Stimulated activated CD8-positive, alpha-beta memory T cell treated with anti-CD3 and anti-CD28 coated beads, Interleukin-2, amount 100 ng/mL, for 48 hours (primary cell): Measurements from ENCODE around the gene CDV3.

Source experiments
- DNase-seq, 2 donors: peaks; one replicate each; pipeline ENCODE4 v3.0.0-alpha.2; 2020; ENCODE audit warnings: low read depth in 2 of 2

The CDV3 gene

DNA sequence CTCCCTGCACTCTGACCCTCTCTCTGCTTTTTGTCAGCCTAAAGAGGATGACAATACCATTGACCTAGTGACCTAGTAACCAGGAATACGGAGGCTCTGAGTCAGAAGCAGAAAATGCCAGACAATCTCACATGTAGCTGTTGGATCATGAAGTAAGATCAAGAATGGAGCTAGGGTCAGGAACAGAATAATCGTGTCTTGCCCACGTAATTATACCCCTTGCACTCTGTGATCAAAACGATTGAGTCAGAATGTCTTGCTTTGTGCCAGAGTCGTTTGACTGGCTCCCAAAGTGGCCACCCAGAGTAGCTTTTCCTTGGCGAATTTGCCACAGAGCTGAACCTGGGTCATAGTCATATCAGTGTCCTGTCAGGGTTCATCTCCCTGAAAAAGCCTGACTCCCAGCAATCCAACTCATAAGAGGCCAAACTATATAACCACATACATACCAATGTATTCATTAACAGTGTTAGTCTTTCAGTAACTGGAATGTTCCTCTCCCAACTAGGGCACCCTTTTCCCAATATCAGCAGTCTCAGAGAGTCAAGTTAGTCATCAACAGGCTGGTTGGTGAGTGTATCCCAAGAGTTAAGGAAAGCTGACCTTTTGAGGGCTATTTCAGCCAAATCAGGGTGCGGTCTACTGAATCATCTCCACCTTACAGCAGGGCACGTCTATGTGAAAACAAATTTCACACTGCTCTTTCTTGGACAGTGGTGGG, 5.0 kb upstream of the CDV3 start:
- no peak for DNase-seq

DNA sequence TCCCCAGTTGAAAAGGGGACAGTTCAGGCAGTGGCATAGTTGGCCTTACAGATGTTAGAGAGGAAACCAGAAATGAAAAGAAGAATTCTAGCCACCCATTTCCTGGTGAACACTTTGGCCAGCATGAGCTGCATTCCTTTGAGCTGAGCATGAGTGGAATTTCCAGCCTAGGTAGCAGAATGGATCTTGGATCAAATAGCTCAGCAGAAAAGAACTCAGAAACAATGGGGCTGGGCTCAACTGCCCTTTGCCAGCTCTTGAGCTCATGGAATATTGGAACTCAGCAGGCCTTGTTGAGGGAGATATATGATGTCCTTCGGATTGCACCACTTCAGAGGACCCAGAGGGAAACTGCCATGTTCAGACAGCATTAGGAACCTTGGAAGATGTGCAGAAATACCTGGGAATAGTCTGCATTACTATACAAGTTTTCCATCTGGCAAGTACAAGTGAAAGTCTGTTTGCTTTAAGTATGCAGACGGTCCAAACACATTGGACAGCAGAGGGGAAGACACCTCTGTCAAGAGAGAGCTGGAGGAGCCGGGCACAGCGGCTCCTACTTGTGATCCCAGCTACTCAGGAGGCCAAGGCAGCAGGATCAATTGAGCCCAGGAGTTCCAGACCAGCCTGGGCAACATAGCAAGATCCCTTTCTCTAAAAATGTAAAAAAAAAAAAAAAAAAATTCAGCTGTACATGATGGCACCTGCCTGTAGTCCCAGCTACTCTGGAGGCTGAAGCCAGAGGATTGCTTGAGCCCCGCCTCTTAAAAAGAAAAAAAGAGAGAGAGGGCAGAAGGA, 3.1 kb upstream of the CDV3 start:
- DNase-seq: no peak

DNA sequence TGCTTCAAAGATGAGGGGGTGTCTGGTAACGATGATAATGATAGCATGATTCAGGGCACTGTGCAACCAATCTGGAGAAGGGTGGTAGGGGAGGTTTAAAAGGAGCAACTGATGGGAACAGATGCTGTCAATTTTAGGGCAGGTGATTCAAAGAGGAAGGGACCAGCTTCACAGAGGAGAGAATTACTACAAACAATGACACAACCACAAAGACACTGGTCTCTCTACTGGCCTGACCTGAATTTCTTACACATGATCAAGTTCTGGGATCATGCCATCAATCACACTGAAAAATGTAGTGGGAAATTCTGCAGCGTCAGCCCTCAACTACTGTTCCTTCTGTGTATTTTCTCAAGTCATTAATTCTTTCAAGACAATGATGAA, 2.6 kb upstream of the CDV3 start:
- no peak for DNase-seq

DNA sequence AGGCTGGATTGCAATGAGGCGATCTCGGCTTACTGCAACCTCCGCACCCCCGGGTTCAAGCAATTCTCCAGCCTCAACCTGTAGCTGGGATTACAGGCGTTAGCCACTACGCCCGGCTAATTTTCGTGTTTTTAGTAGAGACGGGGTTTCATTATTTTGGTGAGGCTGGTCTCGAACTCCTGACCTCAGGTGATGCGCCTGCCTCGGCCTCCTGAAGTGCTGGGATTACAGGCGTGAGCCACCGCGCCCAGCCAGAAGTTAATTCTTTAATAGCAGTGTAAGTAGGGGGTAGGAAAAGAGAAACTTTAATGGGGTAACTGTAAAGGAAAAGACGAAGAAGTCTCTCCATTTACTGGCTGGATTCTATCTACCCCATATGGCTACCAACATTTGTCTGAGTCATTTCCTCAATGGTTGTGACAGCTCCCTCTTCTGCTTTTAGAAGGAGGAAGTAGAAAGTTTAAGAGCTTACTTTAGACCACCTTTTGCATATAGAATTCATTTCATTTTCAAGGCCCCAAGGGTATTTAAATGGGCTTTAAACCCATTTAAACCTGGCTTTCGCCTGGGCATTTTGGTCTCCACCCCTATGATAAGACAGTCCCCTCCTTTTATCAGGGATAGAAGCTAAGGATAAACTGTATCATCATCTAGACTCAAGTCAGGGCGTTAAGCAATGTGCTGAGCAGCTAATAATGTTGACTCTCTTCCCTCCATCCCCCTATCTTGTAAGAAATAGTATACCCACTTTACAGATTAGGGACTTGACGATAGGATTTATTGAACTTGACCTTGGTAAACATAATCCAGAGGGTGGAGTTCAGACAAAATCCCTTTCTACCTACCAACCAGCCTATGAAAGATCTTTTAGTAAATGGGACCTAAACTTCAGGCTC, 1.1 kb upstream of the CDV3 start:
- DNase-seq: no peak

DNA sequence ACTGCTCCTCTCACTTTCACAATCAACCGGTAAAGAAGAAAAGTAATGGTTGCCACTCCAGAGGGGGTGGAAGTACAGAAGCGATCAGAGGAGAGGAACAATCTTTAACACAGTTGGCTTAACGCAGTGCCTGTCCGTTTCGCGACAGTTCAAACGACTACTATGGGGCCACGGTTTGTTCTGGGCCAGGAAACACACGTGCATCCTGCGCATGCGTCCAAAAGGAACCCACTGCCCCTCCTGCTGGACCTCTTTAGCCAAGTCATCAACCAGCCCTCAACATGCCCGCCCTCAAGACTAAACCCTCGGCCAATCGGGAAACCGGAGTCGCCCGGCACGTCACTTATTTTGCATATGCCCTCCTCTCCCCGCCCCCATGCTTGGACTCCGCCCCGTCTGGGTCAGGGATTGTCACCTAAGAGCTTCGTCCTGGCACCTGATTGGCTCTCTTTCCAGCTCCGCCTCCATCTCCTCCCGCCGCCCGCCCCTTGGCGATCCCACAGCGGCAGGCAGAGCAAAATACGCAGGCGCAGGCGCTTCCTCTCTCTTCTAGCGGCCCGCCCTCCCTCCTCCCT, 345 bp upstream of the CDV3 start:
- peak; percentile 99 to 100 for DNase-seq

DNA sequence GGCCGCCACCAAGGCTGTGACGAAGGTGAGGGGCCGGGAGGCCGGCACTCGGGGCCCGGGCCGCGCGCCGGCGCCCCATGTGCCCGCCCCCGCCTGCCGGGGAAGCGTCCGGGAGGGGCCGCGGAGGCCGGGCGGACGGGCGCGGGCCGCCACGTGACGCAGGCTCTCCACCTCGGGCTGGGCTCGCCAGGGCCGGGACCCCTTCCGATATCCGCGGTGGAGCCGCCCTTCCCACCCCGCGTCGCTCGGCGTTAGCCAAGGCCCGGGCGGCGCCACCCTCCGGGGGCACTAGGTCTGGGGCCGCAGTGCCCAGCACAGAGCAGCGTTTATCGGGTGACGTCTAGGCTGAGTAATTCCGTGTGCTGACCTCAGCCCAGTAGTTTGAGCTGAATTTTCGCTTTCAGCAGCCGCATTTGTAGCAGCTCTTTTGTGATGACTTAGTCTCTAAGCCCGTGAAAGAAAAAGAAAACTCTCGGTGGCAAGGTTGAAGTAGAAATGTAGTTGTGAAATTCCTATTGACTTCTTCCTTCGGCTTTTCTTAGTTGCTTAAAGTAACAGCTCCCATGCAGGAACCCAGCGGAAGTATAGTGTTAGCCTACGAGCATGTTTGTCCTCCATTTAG, 885 bp downstream of the CDV3 start:
- DNase-seq: peak; percentile 71 to 73

DNA sequence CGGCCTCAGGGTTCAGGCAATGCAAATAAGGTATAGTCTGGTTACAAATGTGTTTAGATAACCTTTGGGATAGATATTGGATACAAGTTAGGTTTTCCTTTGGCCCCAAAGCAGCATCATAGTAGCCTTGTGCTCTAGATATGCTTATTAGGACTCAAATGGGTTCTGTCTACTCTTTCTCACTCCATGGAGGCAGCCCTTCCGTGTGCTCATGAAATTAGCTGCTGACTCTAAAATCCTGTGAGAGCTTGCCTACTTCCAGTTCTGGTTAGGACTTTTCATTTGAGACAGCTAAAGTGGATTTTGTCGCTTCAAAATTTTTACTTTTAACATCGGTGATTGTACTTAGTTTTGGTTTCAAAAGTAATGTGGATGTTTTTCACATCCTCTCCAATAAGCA, 1.6 kb downstream of the CDV3 start:
- no peak for DNase-seq

DNA sequence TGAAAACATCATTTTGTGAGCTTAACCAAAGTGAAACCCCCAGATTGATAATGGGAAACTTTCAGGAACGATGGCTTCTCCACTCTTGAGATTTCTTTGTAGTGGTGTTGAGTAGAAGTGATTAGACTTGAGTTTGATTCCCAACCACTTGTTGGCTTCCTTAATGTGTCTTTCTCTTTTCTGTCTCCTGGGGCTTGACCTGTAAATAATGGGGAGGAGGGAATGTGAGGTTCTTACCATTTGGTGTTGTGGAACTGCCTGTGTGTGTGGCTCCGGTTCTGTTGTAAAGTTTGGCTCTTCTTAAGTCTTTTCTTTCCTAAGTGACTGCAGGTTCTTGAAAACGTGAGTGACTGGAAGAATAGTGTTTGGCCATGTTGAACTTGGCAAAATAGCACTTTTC, 2.7 kb downstream of the CDV3 start:
- no peak for DNase-seq

DNA sequence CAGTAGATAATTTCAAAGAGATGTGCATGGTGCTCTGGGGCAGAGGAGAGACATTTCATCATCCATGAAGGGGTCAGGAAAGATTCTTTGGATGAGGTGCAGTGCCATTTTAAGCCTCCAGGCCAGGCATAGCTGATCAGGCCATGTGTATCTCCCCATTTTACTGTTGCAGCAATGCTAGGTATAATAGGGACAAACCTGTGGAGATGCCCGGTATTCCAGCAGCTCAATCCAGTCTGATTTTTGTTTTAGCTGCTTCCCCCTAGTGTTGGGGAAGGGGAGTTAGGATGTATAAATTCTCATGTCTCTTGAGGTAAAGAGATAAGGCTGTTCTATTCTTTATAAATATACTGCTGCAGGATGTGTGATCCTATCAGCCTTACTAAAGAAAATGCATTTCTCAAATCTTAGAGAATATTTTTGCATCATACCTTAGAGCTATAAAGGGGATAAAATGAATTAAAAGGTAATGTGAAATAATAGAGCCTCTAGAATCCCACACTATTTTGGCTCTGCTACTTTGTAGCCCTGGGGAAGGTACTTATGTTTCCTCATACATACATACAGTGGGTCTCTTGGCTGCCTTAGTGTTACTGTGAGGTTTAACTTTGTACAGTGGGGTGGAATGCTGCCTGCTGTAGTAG, 5.2 kb downstream of the CDV3 start:
- DNase-seq: no peak

GRCh38 chr3:133583396-133583795, 9.9 kb downstream of the CDV3 start:
- no peak for DNase-seq

DNA sequence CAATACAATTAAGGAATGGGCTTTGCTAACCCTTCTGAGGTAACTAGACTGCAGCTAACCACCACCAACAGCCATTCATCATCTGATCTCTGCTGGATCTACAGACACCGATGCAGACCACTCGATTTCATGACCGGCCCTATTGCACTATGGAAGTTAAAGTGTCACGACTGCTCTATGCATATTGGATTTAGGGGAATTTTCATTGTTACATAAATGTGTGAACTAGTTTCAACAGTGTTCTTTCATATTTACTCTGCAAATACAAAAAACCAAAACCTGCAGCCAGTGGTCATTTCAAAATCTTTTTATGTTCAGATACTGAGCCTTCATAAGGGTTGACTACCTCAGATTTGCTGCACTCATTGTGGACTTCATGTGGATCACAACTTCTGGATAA, 14.5 kb downstream of the CDV3 start:
- DNase-seq: no peak

DNA sequence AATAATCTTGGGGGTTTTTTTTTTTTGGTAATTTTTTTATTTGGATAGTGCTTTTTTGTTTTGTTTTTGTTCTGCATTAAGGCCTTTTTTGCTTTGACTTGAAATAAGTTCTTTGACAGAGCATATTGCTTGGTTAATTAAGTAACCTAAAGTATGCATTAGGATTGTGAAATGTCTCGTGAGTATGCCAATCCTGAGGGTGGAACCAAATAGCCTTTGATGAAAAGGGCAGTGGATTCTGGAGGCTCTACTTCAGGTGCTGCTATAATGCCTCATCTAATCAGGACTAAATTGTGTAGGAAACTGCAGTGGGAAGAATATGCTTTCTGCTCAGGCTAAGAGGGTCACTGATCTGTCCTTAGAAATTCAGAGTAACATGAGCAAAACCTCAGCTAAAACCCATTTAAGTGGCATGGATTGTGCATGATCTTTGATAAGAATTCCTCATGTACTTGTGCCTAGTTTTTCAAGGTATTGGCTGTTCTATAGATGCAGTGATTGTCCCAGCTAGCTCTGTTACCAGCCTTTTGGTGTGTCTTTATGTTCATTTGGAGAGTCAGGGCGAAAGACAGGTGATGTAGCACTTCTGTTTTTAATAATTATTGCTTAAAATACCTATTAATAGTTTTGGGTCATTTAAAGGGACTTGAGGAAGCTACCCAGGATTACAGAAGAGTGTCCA, 15.4 kb downstream of the CDV3 start:
- no peak for DNase-seq

DNA sequence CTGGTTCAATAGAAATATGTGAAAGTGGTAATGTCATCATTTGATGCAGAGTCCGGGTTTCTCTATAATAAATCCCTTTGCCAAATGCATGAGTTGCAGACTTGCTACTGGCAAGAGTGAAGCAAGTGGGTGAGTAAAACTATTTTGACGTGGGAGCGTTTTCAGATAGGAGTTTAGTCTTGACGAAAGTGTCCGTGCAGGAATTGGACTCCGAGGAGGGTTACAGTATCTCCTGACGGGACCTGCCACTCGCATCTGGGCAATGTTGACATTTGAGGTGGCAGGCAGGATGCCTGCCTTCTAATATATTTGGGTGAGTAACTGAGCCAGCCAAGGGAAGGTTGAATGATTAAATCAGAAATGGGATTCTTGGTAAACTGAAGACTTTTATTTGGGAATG, 16.0 kb downstream of the CDV3 start:
- no peak for DNase-seq

GRCh38 chr3:133591271-133591742, 17.8 kb downstream of the CDV3 start:
- no peak for DNase-seq

DNA sequence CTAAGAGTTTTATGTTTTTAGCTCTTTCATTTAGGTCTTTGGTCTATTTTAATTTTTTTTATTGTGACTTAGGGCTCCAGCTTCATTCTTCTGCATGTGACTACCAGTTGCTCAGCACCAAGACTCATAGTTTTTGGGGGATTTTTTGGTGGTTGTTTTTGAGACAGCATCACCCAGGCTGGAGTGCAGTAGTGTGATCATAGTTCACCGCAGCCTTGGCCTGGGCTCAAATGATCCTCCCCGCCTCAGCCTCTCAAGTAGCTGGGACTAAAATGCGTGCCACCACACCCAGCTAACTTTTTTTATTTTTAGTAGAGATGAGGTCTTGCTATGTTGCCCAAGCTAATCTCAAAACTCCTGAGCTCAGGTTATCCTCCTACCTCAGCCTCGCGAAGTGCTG, 19.4 kb downstream of the CDV3 start:
- DNase-seq: no peak

GRCh38 chr3:133593243-133593642, 19.8 kb downstream of the CDV3 start:
- DNase-seq: no peak

GRCh38 chr3:133595341-133595740, 21.9 kb downstream of the CDV3 start:
- no peak for DNase-seq

DNA sequence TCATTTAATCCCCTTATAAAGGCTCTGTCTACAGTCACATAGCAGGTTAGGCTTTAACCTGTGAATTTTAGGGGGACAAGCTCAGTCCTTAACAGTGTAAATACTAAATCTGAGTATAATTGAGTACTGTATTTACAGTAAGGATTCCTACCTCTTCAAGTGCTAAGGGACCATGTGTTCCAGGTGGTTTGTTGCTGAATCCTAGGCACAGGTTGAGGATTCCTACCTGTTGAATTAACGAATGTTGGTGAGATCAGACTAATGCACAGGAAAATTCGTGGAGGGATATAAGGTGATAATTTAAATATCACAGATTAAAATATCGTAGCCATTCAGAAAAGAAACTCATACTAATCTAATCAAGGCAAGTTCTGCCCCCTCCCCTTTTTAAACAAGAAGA, 24.9 kb downstream of the CDV3 start:
- no peak for DNase-seq

- DNase-seq: no peak
These were observed 25.8 kb downstream of the CDV3 start for GRCh38 chr3:133599280-133599679.

DNA sequence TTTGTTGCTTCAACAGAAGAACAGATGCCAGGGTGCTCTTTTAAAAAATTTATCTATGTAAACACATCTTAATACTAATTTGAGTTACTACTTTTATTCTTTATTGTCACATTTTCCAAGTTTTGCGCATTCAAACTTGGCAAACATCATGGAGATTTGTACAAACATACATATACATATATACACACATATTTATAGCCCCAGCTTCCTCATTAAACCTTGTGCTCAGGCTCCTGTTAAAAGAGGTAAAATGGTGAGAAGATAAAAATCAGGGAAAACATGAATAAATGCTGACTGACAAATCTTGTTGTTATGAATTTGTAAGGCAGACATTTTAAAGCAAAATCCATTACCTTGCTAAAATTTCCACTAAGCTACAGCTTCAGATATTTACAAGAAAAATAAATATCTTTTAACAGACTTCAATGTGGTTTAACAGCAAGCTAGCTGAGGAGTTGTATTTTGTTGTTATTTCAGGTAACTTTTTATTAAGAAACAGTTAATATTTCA, 27.1 kb downstream of the CDV3 start:
- no peak for DNase-seq
